CD4-positive, alpha-beta T cell treated with Interferon alpha-2 for 1 hour (primary cell): ENCODE measurements around the gene CCDC116.
A peak's percentile ranks its signal among the peaks of the same experiment; 100 is the strongest.
"Not testable (repeated sequence)": the region's sequence is repeated elsewhere in the genome, so short reads cannot be mapped to it uniquely, and the experiment has no call there.

ENCODE experiments used
- DNase-seq, 2 donors: peaks; one replicate each; pipeline ENCODE4 v3.0.0-alpha.2; 2020 to 2022

CCDC116 gene

GRCh38 chr22:21611210-21611977, 21.2 kb upstream of the CCDC116 start:
- no peak for DNase-seq

DNA sequence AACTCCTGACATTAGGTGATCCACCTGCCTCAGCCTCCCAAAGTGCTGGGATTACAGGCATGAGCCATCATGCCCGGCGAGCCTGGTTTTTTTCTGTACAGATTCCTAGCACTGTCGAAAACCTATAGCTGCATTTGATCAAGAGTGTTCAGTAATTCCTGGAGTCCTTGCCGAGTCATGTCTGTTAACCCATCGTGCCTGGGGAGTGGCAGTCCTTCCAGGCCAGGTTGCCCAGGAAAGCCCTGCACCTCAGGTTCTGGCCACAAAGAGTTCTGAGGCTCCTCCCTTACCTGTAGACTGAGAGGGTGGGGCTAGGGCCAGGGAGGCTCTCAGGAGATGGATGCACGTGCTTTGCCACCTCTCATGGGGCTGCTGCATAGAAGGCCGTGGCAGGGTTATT, 19.7 kb upstream of the CCDC116 start:
- DNase-seq: no peak

DNA sequence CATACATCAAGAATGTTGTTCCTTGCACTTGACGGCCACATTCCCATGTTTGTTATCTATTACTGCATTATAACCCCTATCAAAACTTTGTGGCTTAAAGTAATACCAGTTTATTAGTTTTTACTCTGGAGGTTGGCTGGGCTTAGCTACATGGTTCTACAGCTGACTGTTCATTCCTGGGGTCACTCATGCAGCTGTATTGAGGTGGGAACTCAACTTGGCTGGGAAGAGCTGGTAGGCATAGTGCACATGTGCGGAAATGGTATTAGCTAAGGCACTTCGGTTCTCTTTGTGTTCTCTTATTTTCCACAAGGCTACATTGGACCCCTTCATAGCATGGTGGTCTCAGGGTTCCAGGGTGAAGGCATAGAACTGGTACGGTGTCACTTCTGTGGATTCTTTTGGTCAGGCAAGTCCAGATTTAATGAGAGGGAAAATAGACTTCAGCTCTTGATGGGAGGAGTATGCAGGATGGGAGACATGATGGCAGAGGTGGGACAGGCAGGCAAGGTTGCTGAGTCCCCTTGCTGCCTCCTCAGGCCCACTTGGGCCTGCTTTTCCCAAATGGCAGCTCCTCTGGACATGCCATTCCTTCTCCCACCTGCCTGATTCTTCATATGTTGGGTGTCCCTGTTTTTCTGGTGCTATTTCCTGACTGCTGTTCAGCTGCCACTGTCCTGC, 18.9 kb upstream of the CCDC116 start:
- no peak for DNase-seq

DNA sequence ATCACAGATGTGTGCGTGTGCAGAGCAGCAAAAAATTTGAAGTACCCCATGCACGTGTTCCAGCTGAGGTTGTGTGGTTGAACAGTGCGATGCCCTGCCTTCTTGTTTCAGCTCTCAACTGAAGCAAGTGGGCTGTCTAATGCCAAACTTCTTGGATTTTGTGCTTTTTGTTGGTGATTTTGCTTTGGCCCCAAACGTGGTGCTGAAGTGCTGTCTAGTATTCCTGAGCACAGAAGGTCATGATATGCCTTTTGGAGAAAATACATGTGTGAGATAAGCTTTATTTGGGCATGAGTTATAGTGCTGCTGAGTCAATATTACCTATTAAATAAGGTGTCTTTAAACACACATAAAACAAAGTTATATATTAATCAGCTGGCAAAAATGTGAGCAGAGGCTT, 16.8 kb upstream of the CCDC116 start:
- DNase-seq: no peak

DNA sequence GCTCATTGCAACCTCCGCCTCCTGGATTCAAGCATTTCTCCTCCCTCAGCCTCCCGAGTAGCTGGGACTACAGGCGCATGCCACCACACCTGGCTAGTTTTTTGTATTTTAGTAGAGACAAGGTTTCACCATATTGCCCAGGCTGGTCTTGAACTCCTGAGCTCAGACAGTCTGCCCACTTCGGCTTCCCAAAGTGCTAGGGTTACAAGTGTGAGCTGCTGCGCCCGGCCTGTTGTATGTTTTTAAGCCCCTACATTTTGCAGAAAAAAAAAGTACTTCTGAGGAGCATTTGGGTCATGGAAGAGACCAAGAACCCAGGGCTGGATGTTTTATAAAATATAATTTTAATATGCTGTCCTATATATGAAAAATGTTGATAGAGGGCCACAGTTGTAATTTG, 15.2 kb upstream of the CCDC116 start:
- not testable (repeated sequence) for DNase-seq

- DNase-seq: no peak
Measured at GRCh38 chr22:21621025-21621424, 11.5 kb upstream of the CCDC116 start.

DNA sequence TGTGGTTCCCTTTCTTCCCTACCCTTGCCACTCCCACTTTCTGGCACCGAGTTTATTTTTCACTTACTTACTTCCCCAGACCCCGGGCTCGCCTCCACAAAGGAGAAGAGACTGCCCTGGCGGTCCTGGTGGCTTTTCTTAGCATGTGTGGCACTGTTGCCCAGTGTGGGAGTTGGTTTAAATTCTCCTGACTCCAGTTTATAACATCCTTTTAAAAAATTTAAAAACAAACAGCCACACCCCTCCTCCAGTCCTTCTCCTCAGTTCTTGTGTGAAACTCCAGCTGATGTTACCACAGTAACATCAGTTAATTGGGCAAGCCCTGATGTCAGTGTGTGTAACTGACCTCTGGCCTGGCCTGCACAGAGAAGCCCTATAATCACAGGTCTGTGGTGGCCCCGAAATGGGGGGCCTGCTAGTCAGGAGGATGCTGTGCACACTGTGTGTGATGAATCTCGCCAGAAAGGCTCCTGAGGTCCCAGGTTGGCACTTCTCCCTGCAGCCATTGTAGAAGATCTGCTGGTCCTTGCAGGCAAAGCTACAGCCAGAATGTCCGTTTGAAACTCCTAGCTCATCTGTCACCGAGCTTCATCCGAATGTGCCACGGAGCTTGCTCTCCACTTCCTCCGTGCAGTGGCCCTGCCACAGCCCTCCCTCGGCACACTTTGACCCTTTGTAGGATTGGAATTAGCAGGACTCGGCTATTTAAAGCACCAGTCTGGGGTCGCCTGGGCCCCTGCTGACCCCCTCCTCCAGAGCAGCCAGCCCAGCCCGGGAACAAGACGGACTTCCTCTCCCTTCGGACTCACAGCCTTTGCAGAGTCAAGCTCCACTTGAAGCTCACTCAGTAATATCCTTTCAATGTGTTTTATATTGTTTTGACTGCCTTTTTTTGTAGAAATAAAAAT, 10.3 kb upstream of the CCDC116 start:
- no peak for DNase-seq

GRCh38 chr22:21622919-21623647, 9.5 kb upstream of the CCDC116 start:
- no peak for DNase-seq

- DNase-seq: no peak
Measured at GRCh38 chr22:21623648-21623970, 9.0 kb upstream of the CCDC116 start.

- peak; percentile 6 to 50 for DNase-seq
Measured at GRCh38 chr22:21624120-21624879, 8.3 kb upstream of the CCDC116 start.

GRCh38 chr22:21624880-21625791, 7.4 kb upstream of the CCDC116 start:
- DNase-seq: no peak

- no peak for DNase-seq
Measured at GRCh38 chr22:21626073-21626734, 6.4 kb upstream of the CCDC116 start.

- DNase-seq: no peak
Measured at GRCh38 chr22:21626735-21627469, 5.7 kb upstream of the CCDC116 start.

DNA sequence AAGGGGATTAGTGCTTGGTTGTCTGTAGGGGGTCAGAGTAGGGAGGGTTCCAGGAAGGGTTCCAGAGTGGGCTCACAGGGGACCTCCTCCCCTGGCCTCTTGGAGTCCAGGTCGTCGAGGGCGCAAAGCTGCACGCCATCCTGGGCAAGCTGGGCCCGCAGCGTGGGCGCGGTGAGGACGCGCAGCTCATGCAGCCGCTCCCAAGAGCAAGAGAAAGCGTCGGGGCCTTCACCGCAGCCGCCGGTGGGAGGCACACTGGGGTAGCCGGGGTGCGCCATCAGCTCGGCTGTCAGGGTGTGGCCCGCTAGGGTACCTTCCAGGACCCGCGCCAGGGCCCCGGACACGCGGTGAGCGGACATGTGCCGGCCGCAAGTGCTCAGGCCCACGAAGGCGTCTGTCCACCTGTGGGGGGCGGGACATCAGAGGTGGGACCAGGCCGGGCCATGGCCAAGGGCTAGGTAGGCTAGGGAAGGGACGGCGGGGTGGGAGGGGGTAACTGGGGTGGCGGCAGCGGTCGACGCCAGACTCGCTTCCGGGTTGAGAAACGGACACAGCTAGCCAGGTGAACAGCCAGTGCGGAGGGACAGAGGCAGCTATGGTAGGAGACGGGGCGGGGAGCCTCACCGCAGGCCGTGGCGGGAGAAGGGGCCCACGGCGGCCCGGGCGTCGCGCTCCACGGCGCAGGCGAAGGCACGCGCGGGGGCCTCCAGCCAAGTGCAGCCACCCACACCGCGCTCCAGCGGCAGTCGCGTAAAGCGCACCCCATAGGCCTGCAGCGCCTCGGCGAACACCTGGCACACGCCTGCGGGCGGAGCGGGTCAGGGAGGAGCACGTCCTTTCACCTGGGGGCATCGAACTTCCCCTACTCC, 3.9 kb upstream of the CCDC116 start:
- no peak for DNase-seq

DNA sequence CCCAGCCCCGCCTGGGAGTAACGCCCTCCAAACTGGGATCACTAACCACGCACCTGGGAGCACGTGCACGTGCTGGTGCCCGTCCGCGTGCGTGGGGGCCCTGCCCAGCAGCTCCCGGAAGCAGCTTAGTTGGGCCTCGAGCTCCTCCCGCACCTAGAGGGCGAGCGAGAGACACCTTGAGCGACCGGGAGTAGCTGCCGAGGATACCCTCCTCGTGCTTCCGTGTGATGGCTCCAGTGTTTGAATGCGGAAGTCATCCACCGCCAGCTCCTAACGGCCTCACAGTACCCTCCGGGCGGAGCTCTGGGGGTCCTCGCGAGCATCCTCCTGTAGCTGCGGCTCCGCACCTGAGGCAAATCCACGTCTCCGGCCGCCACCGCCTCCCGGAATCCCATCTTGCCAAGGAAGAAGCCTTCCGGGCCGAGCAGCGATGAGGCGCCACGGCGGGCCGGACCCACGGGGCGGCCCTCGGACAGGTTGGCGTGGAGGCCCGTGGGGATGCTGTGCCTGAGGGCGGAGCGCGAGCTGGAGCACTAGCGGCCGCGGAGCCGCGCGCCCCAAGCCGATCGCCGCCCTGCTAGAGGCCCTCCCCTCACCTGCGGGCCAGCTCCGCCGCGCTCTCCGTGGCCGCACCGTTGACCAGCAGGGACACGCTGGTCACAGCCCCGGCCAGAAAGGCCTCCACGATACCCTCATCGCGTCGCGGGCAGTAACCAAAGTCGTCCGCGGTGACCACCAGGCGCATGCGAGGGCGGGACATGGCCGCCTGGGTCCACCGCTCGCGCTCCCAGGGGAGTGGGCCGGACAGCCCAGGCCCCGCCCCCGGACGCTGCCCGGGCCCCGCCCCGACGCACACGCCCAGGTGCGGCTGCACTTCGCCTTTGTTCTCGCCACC, 3.1 kb upstream of the CCDC116 start, which contains the start of gene YDJC:
Gene YDJC, minus strand, starts transcription at position 768 of the 895 bp plus-strand sequence. Its CDS starts 8 bp downstream, at position 760.
- peak; percentile 93 to 95 for DNase-seq

- no peak for DNase-seq
Measured at GRCh38 chr22:21631025-21631424, 1.5 kb upstream of the CCDC116 start.

DNA sequence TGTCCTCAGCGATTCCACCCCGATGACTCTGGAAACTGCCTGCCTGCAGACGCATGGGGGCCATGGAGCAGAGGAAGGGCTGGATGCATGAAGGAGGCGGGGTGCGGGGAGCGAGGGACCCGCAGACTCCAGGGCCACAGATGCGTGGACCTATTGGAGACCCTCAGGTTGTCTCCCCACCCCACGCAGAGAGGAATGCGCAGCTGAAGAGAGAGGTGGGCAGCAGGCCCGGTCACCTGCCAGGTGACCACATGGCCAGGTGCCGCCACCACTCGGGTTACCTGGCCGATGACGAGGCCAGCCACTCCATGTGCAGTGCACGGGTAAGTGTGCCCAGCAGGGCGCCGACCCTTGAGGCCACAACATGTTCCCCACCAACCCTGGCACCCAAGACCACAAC, 371 bp downstream of the CCDC116 start:
- no peak for DNase-seq
